KG1 (cell line): ENCODE results near the gene TOX2.

Experiments used
- DNase-seq: peaks from one replicate; lab custom pipeline; 2025; lab: John Stamatoyannopoulos, UW

Gene TOX2

GRCh38 chr20:43916073-43916880, 1.6 kb downstream of the TOX2 start:
- DNase-seq = no peak

- no peak for DNase-seq
Observed at GRCh38 chr20:43916881-43917371, 2.3 kb downstream of the TOX2 start.

GRCh38 chr20:43917380-43917779, 2.7 kb downstream of the TOX2 start:
- DNase-seq = no peak

- no peak for DNase-seq
Observed at GRCh38 chr20:43919686-43920403, 5.2 kb downstream of the TOX2 start.

- DNase-seq = no peak
Observed at GRCh38 chr20:43920797-43921196, 6.1 kb downstream of the TOX2 start.

GRCh38 chr20:43921227-43921780, 6.7 kb downstream of the TOX2 start:
- no peak for DNase-seq

- DNase-seq = no peak
Observed at GRCh38 chr20:43922614-43923013, 8.0 kb downstream of the TOX2 start.

- no peak for DNase-seq
Observed at GRCh38 chr20:43923322-43923721, 8.7 kb downstream of the TOX2 start.

- no peak for DNase-seq
Observed at GRCh38 chr20:43923917-43924316, 9.3 kb downstream of the TOX2 start.

- DNase-seq = no peak
Observed at GRCh38 chr20:43925215-43925614, 10.6 kb downstream of the TOX2 start.

GRCh38 chr20:43925801-43926200, 11.1 kb downstream of the TOX2 start:
- DNase-seq = no peak

GRCh38 chr20:43926287-43927050, 11.8 kb downstream of the TOX2 start:
- no peak for DNase-seq

GRCh38 chr20:43931976-43932375, 17.3 kb downstream of the TOX2 start:
- no peak for DNase-seq

- DNase-seq = no peak
Observed at GRCh38 chr20:43934833-43935232, 20.2 kb downstream of the TOX2 start.

GRCh38 chr20:43936104-43936770, 21.6 kb downstream of the TOX2 start:
- no peak for DNase-seq

GRCh38 chr20:43936805-43937204, 22.2 kb downstream of the TOX2 start:
- DNase-seq = no peak

- no peak for DNase-seq
Observed at GRCh38 chr20:43937591-43937990, 22.9 kb downstream of the TOX2 start.

- DNase-seq = no peak
Observed at GRCh38 chr20:43938017-43938655, 23.5 kb downstream of the TOX2 start.

GRCh38 chr20:43938932-43939761, 24.5 kb downstream of the TOX2 start:
- DNase-seq = no peak

GRCh38 chr20:43939762-43940121, 25.1 kb downstream of the TOX2 start:
- no peak for DNase-seq
